CD8-positive, alpha-beta memory T cell (primary cell): ENCODE data around the gene OBSCN. TPM values are rescaled to one million over a fixed set of nuclear protein-coding genes. Genes with fewer than 3 reads are reported as not detected.
A peak's percentile ranks its signal among the peaks of the same experiment; 100 is the strongest.

ENCODE experiments used
- CTCF ChIA-PET: fragments of 350-600 bp; sonication (Branson Sonifier 250); formaldehyde crosslinking; loops from one replicate; lab custom pipeline; 2021; ENCODE audit warnings: antibody characterized with exemption; lab: Charles Lee
- POLR2A ChIA-PET: fragments of 350-600 bp; sonication (Branson Sonifier 250); formaldehyde crosslinking; loops from one replicate; lab custom pipeline; 2021; ENCODE audit warnings: antibody characterized with exemption; lab: Charles Lee
- DNase-seq, 5 donors: peaks; one replicate each; pipeline versions ENCODE4 v3.0.0 to v3.0.0-alpha.2; 2020 to 2022; ENCODE audit warnings: mixed read lengths in 1 of 5
- H3K27ac ChIP-seq: one replicate; pipeline ENCODE4 v1.7.0; 2013; ENCODE audit warnings: low read depth, mild to moderate bottlenecking, low read length, moderate library complexity
- H3K27me3 ChIP-seq: 2 replicates; pipeline ENCODE4 v1.7.0; 2013; ENCODE audit warnings: low read length, mild to moderate bottlenecking; ENCODE audit not compliant: insufficient read depth, poor library complexity, severe bottlenecking
- H3K36me3 ChIP-seq: 2 replicates; pipeline ENCODE4 v1.7.0; 2013; ENCODE audit warnings: mild to moderate bottlenecking, low read length, moderate library complexity; ENCODE audit not compliant: insufficient read depth
- H3K4me1 ChIP-seq: 2 replicates; pipeline ENCODE4 v1.7.0; 2013; ENCODE audit warnings: mild to moderate bottlenecking, low read length, moderate library complexity; ENCODE audit not compliant: insufficient read depth
- H3K4me3 ChIP-seq: 2 replicates; pipeline ENCODE4 v1.7.0; 2013; ENCODE audit warnings: mild to moderate bottlenecking, low read length
- H3K9me3 ChIP-seq: 2 replicates; pipeline ENCODE4 v1.7.0; 2013; ENCODE audit warnings: mild to moderate bottlenecking, low read length
- H3K27ac Mint-ChIP-seq, 8 donors: one replicate each; pipeline ENCODE4 v1.8.0; 2020 to 2021; ENCODE audit warnings: mixed read lengths in 8 of 8, mild to moderate bottlenecking in 6 of 8, inconsistent platforms in 3 of 8, moderate library complexity in 3 of 8
- H3K27me3 Mint-ChIP-seq, 2 donors: one replicate each; pipeline ENCODE4 v1.8.0; 2020 to 2021; ENCODE audit warnings: mixed read lengths in 2 of 2, mild to moderate bottlenecking in 1 of 2, moderate library complexity in 1 of 2
- H3K36me3 Mint-ChIP-seq, 3 donors: one replicate each; pipeline ENCODE4 v1.8.0; 2020 to 2021; ENCODE audit warnings: mixed read lengths in 3 of 3, inconsistent platforms in 1 of 3, mild to moderate bottlenecking in 1 of 3
- H3K4me1 Mint-ChIP-seq, 3 donors: one replicate each; pipeline ENCODE4 v1.8.0; 2020 to 2021; ENCODE audit warnings: mixed read lengths in 3 of 3, inconsistent platforms in 1 of 3, mild to moderate bottlenecking in 1 of 3
- H3K4me3 Mint-ChIP-seq, 7 donors: one replicate each; pipeline ENCODE4 v1.8.0; 2020 to 2021; ENCODE audit warnings: mixed read lengths in 7 of 7, mild to moderate bottlenecking in 6 of 7, moderate library complexity in 4 of 7, inconsistent platforms in 2 of 7
- H3K9me3 Mint-ChIP-seq, 5 donors: one replicate each; pipeline ENCODE4 v1.8.0; 2020 to 2022; ENCODE audit warnings: mixed read lengths in 5 of 5, mild to moderate bottlenecking in 3 of 5, moderate library complexity in 2 of 5, inconsistent platforms in 1 of 5
- polyA plus RNA-seq: library from polyadenylated mRNA; unstranded; fragments of 300-500 nt; fragmentation: Illumina TruSeq; gene quantifications from one replicate; pipeline ENCODE4 v1.2.3, GENCODE V29; 2021
- total RNA-seq, 2 experiments: library from RNA; stranded (reverse); gene quantifications; one replicate each; pipeline ENCODE4 v1.2.3, GENCODE V29; 2021

Gene OBSCN
- total and polyA plus RNA-seq, 3 experiments from 2014 or later = 3.0 to 13.6 (median 10.9) TPM

DNA sequence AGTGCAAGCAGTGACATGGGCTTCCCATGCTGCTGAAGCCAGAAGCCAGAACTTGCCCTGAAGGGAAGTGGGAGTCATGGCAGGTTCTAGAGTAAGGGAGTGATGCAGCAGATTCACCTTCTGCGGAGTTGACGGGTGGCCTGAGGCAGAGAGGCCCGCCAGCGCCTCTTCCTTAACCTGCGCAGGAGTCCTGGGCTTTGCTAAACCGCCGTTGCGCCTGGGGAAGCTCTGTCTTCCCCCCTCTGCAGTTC, 67.3 kb downstream of the OBSCN start:
- Histone ChIP-seq H3K36me3 (no peaks in the 10 kb centered on the region), H3K9me3 (no peaks in the 10 kb centered on the region), H3K27me3 (no peaks in the 10 kb centered on the region), H3K4me1 (peaks cover 12% of the 10 kb centered on the region), H3K27ac (peak overlapping the region; percentile 55), H3K4me3 (peak overlapping the region; percentile 55)
- DNase-seq = no peak
- H3K4me3 Mint-ChIP-seq = peak overlapping the region; percentile 77 to 94 (median 81)
- H3K27ac Mint-ChIP-seq = peak overlapping the region in 7 of 8 donors; percentile 31 to 85 (median 66)
- CTCF ChIA-PET = interaction anchor here (1.8 kb wide), 1 partner anchor 109 kb away, joined by 6 read pairs; the partner anchor contains the start of gene IBA57
- peaks cover 0 to 13% (median 2%) of the 10 kb centered on the region in 3 donors for H3K36me3 Mint-ChIP-seq
- H3K27me3 Mint-ChIP-seq = no peaks in the 10 kb centered on the region
- no peaks in the 10 kb centered on the region for H3K9me3 Mint-ChIP-seq
- POLR2A ChIA-PET = interaction anchor here (1.1 to 1.8 kb wide), 3 partner anchors 62 to 190 kb away, joined by 3 to 4 read pairs (median 3); no protein-coding TSS in a partner anchor
- H3K4me1 Mint-ChIP-seq = peaks cover 5 to 19% (median 8%) of the 10 kb centered on the region in 3 donors

GRCh38 chr1:228275430-228276173, 67.8 kb downstream of the OBSCN start:
- POLR2A ChIA-PET = interaction anchor here (0.6 to 1.8 kb wide), 4 partner anchors 62 to 1731 kb away, joined by 3 to 4 read pairs (median 3); no protein-coding TSS in a partner anchor
- Histone ChIP-seq H3K4me3 (peak overlapping the region; percentile 55), H3K4me1 (peaks cover 12% of the 10 kb centered on the region), H3K36me3 (no peaks in the 10 kb centered on the region), H3K27ac (peak overlapping the region; percentile 55), H3K27me3 (no peaks in the 10 kb centered on the region), H3K9me3 (no peaks in the 10 kb centered on the region)
- peaks cover 0 to 18% (median 2%) of the 10 kb centered on the region in 3 donors for H3K36me3 Mint-ChIP-seq
- no peaks in the 10 kb centered on the region for H3K27me3 Mint-ChIP-seq
- CTCF ChIA-PET = interaction anchor here (1.8 kb wide), 1 partner anchor 110 kb away, joined by 6 read pairs; the partner anchor contains the start of gene IBA57
- H3K27ac Mint-ChIP-seq = peak overlapping the region in 7 of 8 donors; percentile 50 to 89 (median 66)
- H3K4me3 Mint-ChIP-seq = peak overlapping the region; percentile 77 to 94 (median 81)
- peaks cover 5 to 19% (median 8%) of the 10 kb centered on the region in 3 donors for H3K4me1 Mint-ChIP-seq
- DNase-seq = peak; percentile 76 to 92 (median 80)
- H3K9me3 Mint-ChIP-seq = no peaks in the 10 kb centered on the region

DNA sequence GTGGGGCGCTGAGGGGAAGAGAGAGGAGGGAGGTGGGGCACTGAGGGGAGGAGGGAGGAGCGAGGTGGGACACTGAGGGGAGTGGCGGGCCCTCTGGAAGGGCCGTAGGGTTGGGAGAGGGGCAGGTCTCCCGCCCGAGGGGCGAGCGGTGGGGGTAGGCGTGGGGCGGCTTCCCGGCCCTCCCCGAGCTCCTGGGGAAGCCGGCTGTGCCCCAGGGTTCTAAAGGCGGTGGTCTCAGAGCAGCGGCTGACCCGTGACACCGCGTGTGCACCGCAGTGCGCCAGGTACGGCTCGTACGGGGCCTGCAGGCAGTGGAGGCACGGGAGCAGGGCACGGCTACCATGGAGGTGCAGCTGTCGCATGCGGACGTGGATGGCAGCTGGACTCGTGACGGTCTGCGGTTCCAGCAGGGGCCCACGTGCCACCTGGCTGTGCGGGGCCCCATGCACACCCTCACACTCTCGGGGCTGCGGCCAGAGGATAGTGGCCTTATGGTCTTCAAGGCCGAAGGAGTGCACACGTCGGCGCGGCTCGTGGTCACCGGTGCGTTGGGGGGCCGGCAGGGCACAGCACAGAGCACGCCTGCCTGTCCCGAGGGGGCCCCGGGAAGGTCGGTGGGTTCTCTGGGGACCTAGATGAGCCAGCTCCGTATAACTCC, 68.5 kb downstream of the OBSCN start:
- H3K36me3 Mint-ChIP-seq = peaks cover 0 to 23% (median 2%) of the 10 kb centered on the region in 3 donors
- ChIA-PET POLR2A (interaction anchor here (0.5 to 1.8 kb wide), 5 partner anchors 63 to 1732 kb away, joined by 3 to 4 read pairs (median 3); no protein-coding TSS in a partner anchor), CTCF (interaction anchor here (1.8 kb wide), 1 partner anchor 110 kb away, joined by 6 read pairs; the partner anchor contains the start of gene IBA57)
- Histone ChIP-seq H3K36me3 (no peaks in the 10 kb centered on the region), H3K27ac (no peak overlapping the region), H3K9me3 (no peaks in the 10 kb centered on the region), H3K4me3 (peak overlapping the region; percentile 55), H3K4me1 (peaks cover 12% of the 10 kb centered on the region), H3K27me3 (no peaks in the 10 kb centered on the region)
- DNase-seq = no peak
- no peaks in the 10 kb centered on the region for H3K9me3 Mint-ChIP-seq
- H3K27me3 Mint-ChIP-seq = no peaks in the 10 kb centered on the region
- H3K4me3 Mint-ChIP-seq = peak overlapping the region; percentile 77 to 94 (median 81)
- peaks cover 5 to 16% (median 8%) of the 10 kb centered on the region in 3 donors for H3K4me1 Mint-ChIP-seq
- H3K27ac Mint-ChIP-seq = peak overlapping the region in 4 of 8 donors; percentile 17 to 89 (median 50)

- CTCF ChIA-PET = no interaction called here
- H3K9me3 ChIP-seq = no peaks in the 10 kb centered on the region
- H3K36me3 ChIP-seq = no peaks in the 10 kb centered on the region
- no peaks in the 10 kb centered on the region for H3K27me3 ChIP-seq
- Mint-ChIP-seq H3K9me3 (no peaks in the 10 kb centered on the region), H3K4me1 (peaks cover 5 to 15% (median 8%) of the 10 kb centered on the region in 3 donors), H3K27me3 (no peaks in the 10 kb centered on the region), H3K36me3 (peaks cover 0 to 29% (median 2%) of the 10 kb centered on the region in 3 donors), H3K27ac (no peak overlapping the region), H3K4me3 (peak overlapping the region in 6 of 7 donors; percentile 12 to 82 (median 34))
- H3K4me1 ChIP-seq = peaks cover 12% of the 10 kb centered on the region
- no peak overlapping the region for H3K4me3 ChIP-seq
- no peak overlapping the region for H3K27ac ChIP-seq
- DNase-seq = no peak
- POLR2A ChIA-PET = interaction anchor here (0.5 kb wide), 1 partner anchor 181 kb away, joined by 3 read pairs; no protein-coding TSS in a partner anchor
Observed at GRCh38 chr1:228276901-228277490, 69.2 kb downstream of the OBSCN start.

GRCh38 chr1:228277491-228278431, 69.9 kb downstream of the OBSCN start:
- H3K36me3 ChIP-seq = no peaks in the 10 kb centered on the region
- no peak overlapping the region for H3K27ac ChIP-seq

GRCh38 chr1:228278432-228278941, 70.6 kb downstream of the OBSCN start:
- no peaks in the 10 kb centered on the region for H3K36me3 ChIP-seq

More at GRCh38 chr1:228277491-228278431, 69.9 kb downstream of the OBSCN start:
- Mint-ChIP-seq H3K36me3 (peaks cover 0 to 35% (median 2%) of the 10 kb centered on the region in 3 donors), H3K4me1 (peaks cover 5 to 15% (median 8%) of the 10 kb centered on the region in 3 donors), H3K27ac (peak overlapping the region in 1 of 8 donors; percentile 60), H3K4me3 (peak overlapping the region in 1 of 7 donors; percentile 34), H3K27me3 (no peaks in the 10 kb centered on the region), H3K9me3 (no peaks in the 10 kb centered on the region)
- ChIA-PET POLR2A (interaction anchor here (0.6 kb wide), 1 partner anchor 123 kb away, joined by 3 read pairs; no protein-coding TSS in a partner anchor), CTCF (no interaction called here)
- Histone ChIP-seq H3K9me3 (no peaks in the 10 kb centered on the region), H3K27me3 (no peaks in the 10 kb centered on the region), H3K4me3 (no peak overlapping the region), H3K4me1 (peaks cover 12% of the 10 kb centered on the region)
- DNase-seq = no peak

More at GRCh38 chr1:228278432-228278941, 70.6 kb downstream of the OBSCN start:
- Mint-ChIP-seq H3K36me3 (peaks cover 0 to 40% (median 2%) of the 10 kb centered on the region in 3 donors), H3K4me3 (no peak overlapping the region), H3K9me3 (no peaks in the 10 kb centered on the region), H3K27me3 (no peaks in the 10 kb centered on the region), H3K27ac (peak overlapping the region in 1 of 8 donors; percentile 54), H3K4me1 (peaks cover 5 to 15% (median 8%) of the 10 kb centered on the region in 3 donors)
- no peak overlapping the region for H3K27ac ChIP-seq
- DNase-seq = no peak
- H3K4me3 ChIP-seq = no peak overlapping the region
- CTCF ChIA-PET = no interaction called here
- no peaks in the 10 kb centered on the region for H3K9me3 ChIP-seq
- H3K27me3 ChIP-seq = no peaks in the 10 kb centered on the region
- POLR2A ChIA-PET = no interaction called here
- peaks cover 12% of the 10 kb centered on the region for H3K4me1 ChIP-seq
